Sigmoid colon (tissue), 7 donors: ENCODE measurements around the gene TGFB1I1. TPM values are rescaled to one million over a fixed set of nuclear protein-coding genes. Genes with fewer than 3 reads are reported as not detected.

Experiments used
- DNase-seq: peaks from one replicate; pipeline ENCODE4 v3.0.0-alpha.2; 2019
- H3K27ac ChIP-seq, 4 donors: fragments of 200-600 bp; sonication (generic); one replicate each; pipeline ENCODE4 v1.5.1; 2016 to 2019; ENCODE audit warnings: mild to moderate bottlenecking in 1 of 4
- H3K27me3 ChIP-seq, 3 donors: fragments of 200-600 bp; sonication (generic); one replicate each; pipeline ENCODE4 v1.5.1; 2019; ENCODE audit warnings: mild to moderate bottlenecking in 1 of 3
- H3K36me3 ChIP-seq, 4 donors: fragments of 200-600 bp; sonication (generic); one replicate each; pipeline ENCODE4 v1.5.1; 2016 to 2019
- H3K4me1 ChIP-seq, 4 donors: fragments of 200-600 bp; sonication (generic); one replicate each; pipeline ENCODE4 v1.5.1; 2017 to 2019
- H3K4me3 ChIP-seq, 4 donors: fragments of 200-600 bp; sonication (generic); one replicate each; pipeline ENCODE4 v1.5.1; 2017 to 2019; ENCODE audit warnings: mild to moderate bottlenecking in 2 of 4, moderate library complexity in 1 of 4
- H3K9me3 ChIP-seq, 4 donors: fragments of 200-600 bp in 3 of 4; sonication (generic) in 3 of 4; one replicate each; pipeline versions ENCODE4 v1.5.1 to v1.6.1; 2013 to 2019
- CTCF ChIP-seq, 4 experiments: fragments of 450-650 bp in 3 of 4; fragments of 200-600 bp in 1 of 4; IDR thresholded peaks; one replicate each; pipeline ENCODE4 v1.5.1; 2016 to 2019; ENCODE audit warnings: antibody characterized with exemption in 4 of 4, mild to moderate bottlenecking in 3 of 4, moderate library complexity in 2 of 4
- EP300 ChIP-seq, 4 donors: sonication (generic); formaldehyde crosslinking; IDR thresholded peaks; one replicate each; pipeline ENCODE4 v1.6.1; 2017; ENCODE audit warnings: antibody characterized with exemption in 4 of 4
- POLR2A ChIP-seq, 2 donors: fragments of 450-650 bp; IDR thresholded peaks; one replicate each; pipeline ENCODE4 v1.6.1; 2016; ENCODE audit warnings: antibody characterized with exemption in 2 of 2, mild to moderate bottlenecking in 2 of 2, moderate library complexity in 2 of 2
- POLR2AphosphoS5 ChIP-seq, 4 donors: sonication (generic); formaldehyde crosslinking; IDR thresholded peaks; one replicate each; pipeline ENCODE4 v1.6.1; 2017; ENCODE audit warnings: antibody characterized with exemption in 4 of 4
- WGBS, 2 donors: extraction: QIAGEN DNeasy Blood & Tissue Kit; methylation state at CpG; one replicate each; pipeline ENCODE4 v1.1.7; 2013; 5-methylcytosine and 5-hydroxymethylcytosine counted together
- intact Hi-C: fragments of 100-400 bp; cut with DNase I; formaldehyde crosslinking; loops from one replicate; pipeline ENCODE4 v1.15.1; 2023
- polyA plus RNA-seq, 3 donors: library from polyadenylated mRNA; stranded (reverse); fragments of 200-250 nt; gene quantifications; one replicate each; pipeline ENCODE4 v1.2.3, GENCODE V29; 2013
- total RNA-seq, 4 donors: library from RNA; depleted of rRNA; stranded (reverse); fragments of >200 nt; gene quantifications; one replicate each; pipeline ENCODE4 v1.1.0, GENCODE V29; 2016
- donor health status: healthy with polysubstance abuse.
- donor health status: Bipolar disorder and iron deficiency.
- donor health status: healthy.

Gene TGFB1I1
- total and polyA plus RNA-seq, 7 donors, result 10.4 to 339 (median 124) TPM

DNA sequence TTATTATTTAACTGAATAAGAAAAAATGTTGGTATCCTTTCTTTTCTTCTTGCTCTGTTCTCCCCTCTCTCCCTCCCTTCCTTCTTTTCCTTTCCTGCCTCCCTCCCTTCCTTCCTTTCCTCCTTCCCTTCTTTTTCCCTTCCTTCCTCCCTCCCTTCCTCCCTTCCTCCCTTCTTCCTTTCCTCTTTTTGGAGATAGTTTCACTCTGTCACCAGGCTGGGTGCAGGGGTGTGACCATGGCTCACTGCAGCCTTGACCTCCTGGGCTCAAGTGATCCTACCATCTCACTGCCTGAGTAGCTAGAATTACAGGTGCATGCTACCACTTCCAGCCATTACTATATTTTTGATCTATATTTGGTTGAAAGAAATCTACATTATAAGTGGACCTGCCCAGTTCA is 41.9 kb downstream of the TGFB1I1 start:
- DNase-seq, result no peak
- Histone ChIP-seq H3K4me3 (no peak overlapping the region), H3K9me3 (no peaks in the 10 kb centered on the region), H3K27ac (no peak overlapping the region), H3K36me3 (no peaks in the 10 kb centered on the region), H3K4me1 (peaks cover 0 to 14% (median 11%) of the 10 kb centered on the region in 4 donors), H3K27me3 (no peaks in the 10 kb centered on the region)
- intact Hi-C loops, result no loop called here
- TF ChIP-seq EP300 (IDR thresholded peaks at IDR 0.05), result no peak
- no peak for TF ChIP-seq POLR2AphosphoS5 (IDR thresholded peaks at IDR 0.05)
- TF ChIP-seq CTCF (IDR thresholded peaks at IDR 0.05), result no peak
- no peak for TF ChIP-seq POLR2A (IDR thresholded peaks at IDR 0.05)

DNA sequence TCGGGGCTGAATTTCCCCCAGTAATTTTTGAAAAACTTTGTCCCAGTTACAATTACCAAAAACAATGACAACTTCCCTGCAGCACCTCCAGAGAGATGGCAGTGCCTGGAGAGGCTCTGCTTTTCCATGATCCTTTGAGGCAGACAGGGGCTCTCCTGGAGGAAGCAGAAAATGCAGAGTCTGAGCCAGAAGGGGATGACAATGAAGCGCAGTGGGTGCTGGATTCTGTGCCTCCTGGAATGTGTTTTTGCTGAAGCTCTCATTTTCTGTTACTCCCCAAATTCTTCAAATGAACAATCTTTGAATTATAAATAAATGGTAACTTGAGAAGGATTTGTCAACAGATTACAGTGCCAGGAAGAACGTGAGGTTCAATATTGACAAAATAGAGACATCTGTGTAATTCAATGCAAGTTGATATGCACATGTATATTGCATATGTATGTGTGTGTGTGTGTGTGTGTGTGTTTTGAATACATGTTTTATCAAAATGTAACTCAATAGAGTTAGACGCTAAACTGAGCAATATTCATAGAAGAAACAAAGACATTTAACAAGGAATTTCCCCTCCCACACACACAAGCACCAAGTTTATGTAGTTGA is 45.9 kb downstream of the TGFB1I1 start:
- TF ChIP-seq POLR2AphosphoS5 (IDR thresholded peaks at IDR 0.05) (no peak), EP300 (IDR thresholded peaks at IDR 0.05) (no peak), CTCF (IDR thresholded peaks at IDR 0.05) (no peak), POLR2A (IDR thresholded peaks at IDR 0.05) (no peak)
- no peak overlapping the region for H3K27ac ChIP-seq
- no peaks in the 10 kb centered on the region for H3K36me3 ChIP-seq
- H3K4me3 ChIP-seq, result no peak overlapping the region
- 80 to 81% methylated on average over 4 of the region's 4 CpGs for WGBS, 2 donors
- no peaks in the 10 kb centered on the region for H3K9me3 ChIP-seq
- intact Hi-C loops, result no loop called here
- no peaks in the 10 kb centered on the region for H3K4me1 ChIP-seq
- no peak for DNase-seq
- no peaks in the 10 kb centered on the region for H3K27me3 ChIP-seq

DNA sequence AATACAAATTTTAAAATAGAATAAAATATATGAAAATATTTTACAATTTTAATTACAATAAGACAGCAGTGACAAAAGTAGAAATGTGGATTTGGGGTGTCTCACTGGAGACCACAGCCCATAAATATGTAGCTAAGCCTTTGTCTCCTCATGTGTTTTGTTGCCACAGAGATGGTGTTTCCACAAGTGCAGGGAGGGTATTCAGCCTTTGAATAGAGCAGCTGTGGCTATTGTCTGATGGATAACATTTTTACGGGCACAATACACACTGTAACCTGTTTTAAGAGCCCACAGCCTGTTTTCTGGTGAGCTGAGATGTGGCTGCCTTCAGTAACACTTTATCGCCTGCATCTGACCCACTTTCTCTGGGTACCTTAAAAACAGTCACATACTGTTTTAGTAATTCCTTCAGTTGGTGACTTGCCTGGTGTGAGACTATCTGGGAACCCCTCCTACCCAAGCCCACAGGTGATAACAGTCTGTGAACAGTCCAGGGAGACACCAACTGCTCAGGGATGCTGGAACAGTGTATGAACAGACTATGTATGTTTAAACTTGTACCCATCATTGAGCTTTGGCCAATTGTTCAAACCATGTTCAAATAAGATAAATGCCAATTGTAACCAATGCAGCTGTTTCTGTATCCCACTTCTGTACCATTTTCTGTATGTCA is 47.9 kb downstream of the TGFB1I1 start:
- TF ChIP-seq EP300 (IDR thresholded peaks at IDR 0.05) (no peak), POLR2A (IDR thresholded peaks at IDR 0.05) (no peak), POLR2AphosphoS5 (IDR thresholded peaks at IDR 0.05) (no peak), CTCF (IDR thresholded peaks at IDR 0.05) (no peak)

DNA sequence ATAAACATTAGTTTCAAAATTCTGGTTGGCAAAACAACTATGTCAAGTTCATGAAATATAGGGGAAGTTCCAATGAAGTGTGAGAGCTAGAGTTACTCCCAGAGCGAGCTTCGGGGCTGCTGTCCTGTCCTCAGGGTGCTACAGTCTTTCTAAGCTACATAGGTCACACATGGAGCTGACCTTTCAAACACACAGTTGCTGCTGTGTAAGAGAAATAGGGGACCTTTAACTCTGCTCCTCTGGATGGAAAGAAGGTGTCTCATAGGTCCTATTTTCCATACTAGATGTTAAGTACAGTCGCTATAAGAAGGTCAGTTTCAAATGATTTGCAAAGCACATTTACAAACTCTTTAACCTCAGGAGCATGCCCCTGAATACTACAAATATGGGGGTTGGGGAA is 49.4 kb downstream of the TGFB1I1 start:
- H3K36me3 ChIP-seq, result no peaks in the 10 kb centered on the region
- DNase-seq, result no peak
- no peak for TF ChIP-seq CTCF (IDR thresholded peaks at IDR 0.05)
- no peak for TF ChIP-seq POLR2A (IDR thresholded peaks at IDR 0.05)
- no peak for TF ChIP-seq POLR2AphosphoS5 (IDR thresholded peaks at IDR 0.05)
- no peak for TF ChIP-seq EP300 (IDR thresholded peaks at IDR 0.05)
- WGBS, 2 donors, result 75 to 91% methylated on average over 3 of the region's 3 CpGs
- no peaks in the 10 kb centered on the region for H3K4me1 ChIP-seq
- H3K4me3 ChIP-seq, result no peak overlapping the region
- H3K27ac ChIP-seq, result no peak overlapping the region
- no peaks in the 10 kb centered on the region for H3K27me3 ChIP-seq
- intact Hi-C loops, result no loop called here
- H3K9me3 ChIP-seq, result no peaks in the 10 kb centered on the region

More for the DNA sequence above, 47.9 kb downstream of the TGFB1I1 start:
- intact Hi-C loops, result no loop called here
- H3K4me3 ChIP-seq, result no peak overlapping the region
- H3K36me3 ChIP-seq, result no peaks in the 10 kb centered on the region
- no peak for DNase-seq
- H3K9me3 ChIP-seq, result no peaks in the 10 kb centered on the region
- H3K4me1 ChIP-seq, result no peaks in the 10 kb centered on the region
- WGBS, 2 donors, result 71 to 82% methylated on average over 2 of the region's 2 CpGs
- H3K27ac ChIP-seq, result no peak overlapping the region
- no peaks in the 10 kb centered on the region for H3K27me3 ChIP-seq
